IMR-90 (cell line): Measurements from ENCODE around the gene RASL11A.

Experiments
- CEBPB ChIP-seq: IDR thresholded peaks from 2 replicates; pipeline ENCODE4 v1.6.1; 2012; ENCODE audit warnings: low read depth, low read length, improper control_type of control experiment
- CTCF ChIP-seq: conservative IDR thresholded peaks from 2 replicates; pipeline ENCODE4 v1.5.1; 2012; ENCODE audit warnings: mild to moderate bottlenecking, low read depth, low read length, improper control_type of control experiment
- MAZ ChIP-seq: IDR thresholded peaks from 2 replicates; pipeline ENCODE4 v1.6.1; 2012; ENCODE audit warnings: low read depth, mild to moderate bottlenecking, low read length, improper control_type of control experiment, moderate library complexity, borderline replicate concordance
- POLR2A ChIP-seq: IDR thresholded peaks from 2 replicates; pipeline ENCODE4 v1.6.1; 2012; ENCODE audit warnings: mild to moderate bottlenecking, low read depth, low read length
- RCOR1 ChIP-seq: IDR thresholded peaks from 2 replicates; pipeline ENCODE4 v1.6.1; 2012; ENCODE audit warnings: mild to moderate bottlenecking, low read length, improper control_type of control experiment; ENCODE audit not compliant: insufficient replicate concordance

- no peak for TF ChIP-seq CTCF
- no peak for TF ChIP-seq RCOR1
- no peak for TF ChIP-seq CEBPB
- TF ChIP-seq POLR2A: no peak
- no peak for TF ChIP-seq MAZ
Measured at GRCh38 chr13:27269114-27269665, 1.4 kb upstream of the RASL11A start.
